GM18511 (cell line): ENCODE measurements around the gene UNC50.
"Not testable (repeated sequence)": the region's sequence is repeated elsewhere in the genome, so short reads cannot be mapped to it uniquely, and the experiment has no call there.

Source experiments
- ATAC-seq: cut with Tn5 transposase; IDR thresholded peaks from one replicate; pipeline ENCODE4 v1.9.1; 2021; ENCODE audit warnings: mild to moderate bottlenecking, moderate library complexity; ENCODE audit not compliant: unreplicated experiment

The UNC50 gene

GRCh38 chr2:98576666-98577312 is 31.6 kb upstream of the UNC50 start:
- no peak for ATAC-seq

GRCh38 chr2:98577313-98577712 is 31.1 kb upstream of the UNC50 start:
- no peak for ATAC-seq

- ATAC-seq: no peak
These were observed 30.2 kb upstream of the UNC50 start for GRCh38 chr2:98578231-98578630.

GRCh38 chr2:98579926-98580325 is 28.5 kb upstream of the UNC50 start:
- no peak for ATAC-seq

- no peak for ATAC-seq
These were observed 27.6 kb upstream of the UNC50 start for GRCh38 chr2:98580656-98581284.

DNA sequence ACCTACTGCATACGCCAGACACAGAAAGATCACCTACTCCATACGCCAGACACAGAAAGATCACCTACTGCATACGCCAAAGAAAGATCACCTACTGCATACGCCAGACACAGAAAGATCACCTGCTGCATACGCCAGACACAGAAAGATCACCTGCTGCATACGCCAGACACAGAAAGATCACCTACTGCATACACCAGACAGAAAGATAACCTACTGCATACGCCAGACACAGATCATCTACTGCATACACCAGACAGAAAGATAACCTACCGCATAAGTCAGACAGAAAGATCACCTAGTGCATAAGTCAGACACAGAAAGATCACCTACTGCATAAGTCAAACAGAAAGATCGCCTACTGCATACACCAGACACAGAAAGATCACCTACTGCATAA is 25.9 kb upstream of the UNC50 start:
- no peak for ATAC-seq

DNA sequence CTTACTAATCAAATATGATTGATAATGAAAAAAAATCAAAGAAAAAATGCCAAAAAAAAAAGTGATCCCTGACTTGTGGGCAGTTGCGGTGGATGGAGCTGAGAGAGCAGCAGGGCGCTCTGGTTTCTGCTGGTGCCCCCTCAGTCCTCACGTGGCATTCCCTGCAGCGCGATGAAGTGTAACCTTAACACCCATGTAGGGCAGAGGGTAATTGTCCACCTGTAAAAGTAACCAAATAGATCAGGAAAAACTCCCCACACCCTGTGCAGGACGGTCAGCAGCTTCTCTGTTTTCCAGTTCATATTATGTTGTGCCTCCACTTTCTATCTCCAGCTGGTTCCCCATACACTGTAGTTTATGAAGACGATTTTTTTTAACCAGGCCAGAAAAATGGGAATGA is 25.1 kb upstream of the UNC50 start:
- no peak for ATAC-seq

DNA sequence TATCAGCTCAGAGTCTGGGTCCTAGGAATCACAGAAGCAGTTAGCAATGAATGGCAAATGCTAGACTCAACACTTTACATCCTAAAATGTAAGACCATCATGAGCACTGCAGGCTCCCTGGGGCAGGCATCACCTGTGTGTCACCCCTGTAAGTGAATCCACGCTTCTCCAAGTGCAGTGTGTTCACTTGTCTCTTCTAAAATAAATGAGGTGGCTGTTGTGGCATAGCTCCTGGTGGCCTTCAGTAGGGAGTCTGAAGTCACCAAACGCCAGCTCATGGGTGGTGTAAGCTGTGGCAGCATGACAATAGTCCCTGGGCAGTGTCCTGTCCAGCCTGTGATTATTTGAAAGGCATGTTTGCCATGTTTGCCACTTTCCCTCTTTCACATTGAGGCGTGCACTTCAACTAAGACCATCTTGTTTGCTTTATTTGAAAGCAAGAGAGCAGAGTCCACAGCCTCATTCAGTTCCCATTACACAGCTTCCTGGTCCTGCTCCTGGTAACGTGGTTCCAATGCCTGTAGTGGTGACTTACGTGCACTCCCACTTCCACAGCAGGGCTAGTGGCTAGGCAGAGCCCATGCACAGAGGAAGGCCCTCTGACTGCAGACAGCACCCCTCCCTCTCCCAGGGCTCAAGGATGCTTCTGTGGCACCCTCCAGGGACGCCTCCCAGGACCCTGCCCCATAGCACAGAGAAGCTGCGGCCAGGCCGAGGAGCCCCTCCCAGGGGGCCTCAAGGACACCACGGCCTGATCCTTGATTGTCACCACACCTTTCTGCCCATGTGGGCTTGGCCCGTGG is 24.4 kb upstream of the UNC50 start:
- no peak for ATAC-seq

DNA sequence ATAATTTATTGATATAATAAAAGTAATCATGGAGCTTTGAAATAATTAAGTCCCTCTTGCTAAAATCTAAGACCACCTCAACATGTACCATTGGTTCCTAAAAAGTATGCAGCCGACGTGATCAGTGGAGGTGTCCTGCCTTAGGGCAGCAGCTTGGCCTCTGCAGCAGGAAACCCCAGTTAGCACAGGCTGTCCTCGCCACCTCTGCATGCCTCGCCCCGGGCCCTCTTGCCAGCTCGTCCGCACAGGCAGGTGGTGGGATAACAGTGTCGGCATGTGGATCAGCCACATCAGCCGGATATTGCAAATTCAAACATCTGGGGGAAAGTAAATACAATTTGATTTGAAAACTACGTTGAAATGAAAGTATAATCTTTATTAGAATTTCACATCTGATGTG is 23.0 kb upstream of the UNC50 start:
- ATAC-seq: no peak

GRCh38 chr2:98586551-98587140 is 21.7 kb upstream of the UNC50 start:
- no peak for ATAC-seq

DNA sequence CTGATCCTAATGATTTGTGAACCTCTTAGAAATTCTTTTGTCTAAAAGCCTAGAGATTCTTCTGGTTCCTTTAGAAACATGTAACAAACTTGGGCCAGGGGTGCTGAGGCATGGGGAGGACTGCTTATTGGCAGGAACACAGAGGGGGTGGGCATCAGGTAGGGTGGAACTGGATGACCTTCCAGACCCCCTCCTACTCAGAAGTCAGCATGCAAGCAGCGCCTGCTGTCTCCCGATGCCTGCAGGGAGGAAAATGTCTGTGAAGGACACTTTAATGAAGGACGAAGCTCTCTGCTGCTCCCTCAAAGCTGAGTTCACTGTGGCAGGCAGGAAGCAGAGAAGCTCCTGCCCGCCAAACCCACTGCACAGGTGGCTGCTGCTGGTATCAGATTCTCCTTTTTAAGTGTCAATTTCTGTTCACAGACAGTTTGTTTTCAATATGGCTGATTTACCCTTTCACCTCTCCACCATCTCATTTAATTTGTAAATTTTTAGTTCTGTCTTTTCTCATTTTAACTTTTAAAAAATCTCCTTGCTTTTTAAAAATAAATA is 19.4 kb upstream of the UNC50 start:
- ATAC-seq: no peak

- no peak for ATAC-seq
These were observed 18.9 kb upstream of the UNC50 start for GRCh38 chr2:98589489-98589888.

DNA sequence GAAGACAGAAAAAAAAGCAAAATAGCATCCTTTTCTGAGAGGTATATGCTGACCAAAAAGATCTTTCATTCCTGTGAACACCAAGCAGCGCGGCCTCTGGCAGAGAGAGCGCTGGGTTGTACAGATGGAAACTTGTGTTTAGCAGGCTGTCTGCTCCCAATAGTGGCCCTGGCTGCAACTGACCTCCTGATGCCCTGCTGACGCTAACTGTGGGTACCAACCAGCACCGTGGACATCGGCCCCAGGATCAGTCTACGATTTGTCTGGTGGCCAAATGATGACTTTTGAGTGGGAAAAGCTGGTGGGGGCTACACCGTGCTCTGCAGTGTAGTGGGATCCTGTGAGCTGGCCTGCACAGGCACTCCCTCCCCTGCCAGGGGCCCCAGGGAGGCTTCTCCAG is 15.8 kb upstream of the UNC50 start:
- ATAC-seq: no peak

- ATAC-seq: not testable (repeated sequence)
These were observed 13.7 kb upstream of the UNC50 start for GRCh38 chr2:98594665-98595064.

GRCh38 chr2:98598781-98599428 is 9.5 kb upstream of the UNC50 start:
- no peak for ATAC-seq

DNA sequence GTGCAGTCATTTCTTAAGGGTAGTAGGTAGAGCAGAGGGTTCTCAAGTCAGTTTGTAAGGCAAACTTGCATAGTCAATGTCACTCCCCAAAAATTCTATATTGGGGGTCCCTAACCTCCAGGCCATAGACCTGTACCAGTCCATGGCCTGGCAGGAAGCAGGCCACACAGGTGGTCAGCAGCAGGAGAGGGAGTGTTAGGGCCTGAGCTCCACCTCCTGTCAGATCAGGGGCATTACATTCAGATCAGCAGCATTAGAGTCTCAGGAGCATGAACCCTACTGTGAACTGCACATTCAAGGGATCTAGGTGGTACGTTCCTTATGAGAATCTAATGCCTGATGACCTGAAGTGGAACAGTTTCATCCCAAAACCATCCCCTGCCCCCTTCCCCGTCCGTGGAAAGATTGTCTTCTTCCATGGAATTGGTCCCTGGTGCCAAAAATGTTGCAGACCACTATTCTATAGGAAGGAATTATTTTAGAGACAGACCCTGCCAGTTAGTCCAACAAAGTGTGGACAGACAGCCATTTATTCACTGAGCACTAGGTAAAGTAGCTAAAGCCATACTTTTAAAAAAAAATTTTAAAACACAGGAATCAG is 6.8 kb upstream of the UNC50 start:
- peak; percentile 73 for ATAC-seq

DNA sequence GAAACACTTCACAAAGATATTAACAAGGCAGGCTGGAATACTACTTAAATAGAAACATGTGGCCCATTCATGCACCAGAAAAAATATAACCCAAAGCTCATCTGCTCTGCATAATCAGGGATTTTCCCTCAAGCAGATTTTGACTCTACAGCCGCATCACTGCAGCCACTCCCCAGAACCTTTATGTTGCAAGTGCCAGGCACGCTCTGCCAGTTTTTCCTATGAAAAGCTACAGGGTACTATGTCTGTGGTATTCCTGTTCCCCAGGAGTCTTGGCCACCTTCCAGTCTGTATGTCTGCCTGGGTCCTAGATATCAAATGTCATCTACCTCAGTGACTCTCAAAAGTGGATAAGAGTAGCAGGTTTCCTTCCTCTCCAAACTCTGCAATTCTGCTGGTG is 3.8 kb upstream of the UNC50 start:
- no peak for ATAC-seq

GRCh38 chr2:98605076-98605475 is 3.3 kb upstream of the UNC50 start:
- ATAC-seq: no peak

DNA sequence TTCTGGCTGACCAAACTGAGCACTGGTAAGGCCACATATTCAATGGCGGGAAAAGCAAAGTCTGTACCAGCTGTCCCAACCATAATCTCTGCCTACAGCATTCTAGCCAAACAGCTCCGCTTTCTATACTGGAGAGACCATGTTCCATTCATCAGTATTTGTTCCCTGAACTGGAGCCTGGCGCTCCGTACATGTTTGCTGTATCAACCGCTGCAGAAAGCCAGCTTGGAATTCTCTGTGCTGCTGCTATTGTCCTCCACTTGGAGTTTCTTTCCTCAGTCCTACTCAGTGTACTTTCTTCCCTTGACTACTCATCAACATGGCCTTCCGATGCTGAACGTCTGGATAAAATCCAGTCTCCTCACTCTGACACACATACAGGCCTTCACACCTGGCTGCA is 2.0 kb upstream of the UNC50 start:
- no peak for ATAC-seq

DNA sequence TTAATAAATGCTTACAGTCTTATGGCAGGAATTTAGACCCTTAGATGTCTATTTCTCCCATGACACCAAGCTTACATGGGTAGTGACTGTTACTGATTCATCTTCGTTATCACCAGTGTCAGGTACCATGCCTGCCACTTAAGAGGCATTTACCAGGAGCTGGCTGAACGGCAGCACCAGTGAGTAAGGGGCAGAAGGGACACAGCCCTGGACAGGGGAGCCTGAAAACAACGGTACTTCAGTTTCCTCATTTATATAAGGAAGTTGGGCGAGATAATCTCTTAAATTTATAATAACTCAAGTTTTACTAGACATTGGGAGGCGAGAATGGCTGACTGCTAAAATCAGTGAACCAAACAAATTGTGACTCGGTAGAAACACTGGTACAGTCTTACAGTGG is 1.3 kb upstream of the UNC50 start:
- ATAC-seq: no peak

DNA sequence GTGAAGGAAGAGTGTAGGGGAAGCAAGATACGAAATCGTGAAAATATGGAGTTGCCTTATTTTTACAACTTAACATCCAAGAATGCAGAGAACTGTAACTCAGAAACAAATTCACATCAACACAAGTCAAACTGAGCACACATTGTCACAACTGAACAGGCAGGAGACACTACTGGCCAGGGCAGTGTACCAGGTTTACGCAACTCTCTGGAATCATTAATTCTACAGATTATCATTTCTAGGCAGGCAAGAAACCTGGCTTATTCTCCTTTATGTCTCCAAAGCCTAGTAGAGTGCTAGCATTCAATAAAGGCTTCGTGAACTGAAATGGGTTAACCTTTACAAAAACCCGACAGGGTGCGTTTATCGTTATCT is 661 bp upstream of the UNC50 start:
- ATAC-seq: peak; percentile 4
